ENCODE data around the gene IMP4.

The IMP4 gene

DNA sequence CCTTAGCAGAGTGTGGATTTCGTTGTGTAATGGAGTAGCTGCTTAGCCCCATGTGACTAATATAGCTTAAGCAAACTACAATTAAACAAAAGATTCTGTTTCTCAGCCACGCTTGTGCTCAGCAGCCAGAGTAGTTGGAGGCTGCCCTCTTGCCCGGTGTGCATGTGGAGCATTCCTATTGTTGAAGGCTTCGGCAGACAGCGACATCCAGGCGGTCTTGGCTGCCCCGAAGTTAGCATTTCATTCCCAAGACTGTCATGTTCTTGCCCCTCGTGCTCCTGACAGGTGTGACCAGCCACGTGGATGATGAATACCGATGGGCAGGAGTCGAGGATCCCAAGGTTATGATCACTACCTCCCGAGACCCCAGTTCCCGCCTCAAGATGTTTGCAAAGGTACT lies 2.4 kb downstream of the IMP4 start:
- TF ChIP-seq FOXM1 (IDR thresholded peaks at IDR 0.05; ENCODE audit: borderline replicate concordance, low read depth) (no peak), TCF12 (IDR thresholded peaks at IDR 0.05; ENCODE audit: low read depth) (no peak), RAD21 (IDR thresholded peaks at IDR 0.05; ENCODE audit: low read depth) (no peak), EGR1 (IDR thresholded peaks at IDR 0.05) (no peak), YY1 (IDR thresholded peaks at IDR 0.05; ENCODE audit: low read depth) (no peak), CEBPB (IDR thresholded peaks at IDR 0.05) (no peak), TAF1 (IDR thresholded peaks at IDR 0.05; ENCODE audit: low read depth) (no peak), TEAD4 (IDR thresholded peaks at IDR 0.05) (no peak), EP300 (IDR thresholded peaks at IDR 0.05; ENCODE audit: borderline replicate concordance) (no peak), ZBTB7A (IDR thresholded peaks at IDR 0.05; ENCODE audit: low read depth) (no peak), CREB1 (IDR thresholded peaks at IDR 0.05; ENCODE audit: low read depth) (no peak), NFIC (IDR thresholded peaks at IDR 0.05) (no peak)
- TF ChIP-seq, protein P1, sequence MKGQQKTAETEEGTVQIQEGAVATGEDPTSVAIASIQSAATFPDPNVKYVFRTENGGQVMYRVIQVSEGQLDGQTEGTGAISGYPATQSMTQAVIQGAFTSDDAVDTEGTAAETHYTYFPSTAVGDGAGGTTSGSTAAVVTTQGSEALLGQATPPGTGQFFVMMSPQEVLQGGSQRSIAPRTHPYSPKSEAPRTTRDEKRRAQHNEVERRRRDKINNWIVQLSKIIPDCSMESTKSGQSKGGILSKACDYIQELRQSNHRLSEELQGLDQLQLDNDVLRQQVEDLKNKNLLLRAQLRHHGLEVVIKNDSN (IDR thresholded peaks at IDR 0.05), result no peak
- TF ChIP-seq, protein P2, sequence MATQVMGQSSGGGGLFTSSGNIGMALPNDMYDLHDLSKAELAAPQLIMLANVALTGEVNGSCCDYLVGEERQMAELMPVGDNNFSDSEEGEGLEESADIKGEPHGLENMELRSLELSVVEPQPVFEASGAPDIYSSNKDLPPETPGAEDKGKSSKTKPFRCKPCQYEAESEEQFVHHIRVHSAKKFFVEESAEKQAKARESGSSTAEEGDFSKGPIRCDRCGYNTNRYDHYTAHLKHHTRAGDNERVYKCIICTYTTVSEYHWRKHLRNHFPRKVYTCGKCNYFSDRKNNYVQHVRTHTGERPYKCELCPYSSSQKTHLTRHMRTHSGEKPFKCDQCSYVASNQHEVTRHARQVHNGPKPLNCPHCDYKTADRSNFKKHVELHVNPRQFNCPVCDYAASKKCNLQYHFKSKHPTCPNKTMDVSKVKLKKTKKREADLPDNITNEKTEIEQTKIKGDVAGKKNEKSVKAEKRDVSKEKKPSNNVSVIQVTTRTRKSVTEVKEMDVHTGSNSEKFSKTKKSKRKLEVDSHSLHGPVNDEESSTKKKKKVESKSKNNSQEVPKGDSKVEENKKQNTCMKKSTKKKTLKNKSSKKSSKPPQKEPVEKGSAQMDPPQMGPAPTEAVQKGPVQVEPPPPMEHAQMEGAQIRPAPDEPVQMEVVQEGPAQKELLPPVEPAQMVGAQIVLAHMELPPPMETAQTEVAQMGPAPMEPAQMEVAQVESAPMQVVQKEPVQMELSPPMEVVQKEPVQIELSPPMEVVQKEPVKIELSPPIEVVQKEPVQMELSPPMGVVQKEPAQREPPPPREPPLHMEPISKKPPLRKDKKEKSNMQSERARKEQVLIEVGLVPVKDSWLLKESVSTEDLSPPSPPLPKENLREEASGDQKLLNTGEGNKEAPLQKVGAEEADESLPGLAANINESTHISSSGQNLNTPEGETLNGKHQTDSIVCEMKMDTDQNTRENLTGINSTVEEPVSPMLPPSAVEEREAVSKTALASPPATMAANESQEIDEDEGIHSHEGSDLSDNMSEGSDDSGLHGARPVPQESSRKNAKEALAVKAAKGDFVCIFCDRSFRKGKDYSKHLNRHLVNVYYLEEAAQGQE (IDR thresholded peaks at IDR 0.05; ENCODE audit: low read depth), result no peak
- TF ChIP-seq, protein P3, sequence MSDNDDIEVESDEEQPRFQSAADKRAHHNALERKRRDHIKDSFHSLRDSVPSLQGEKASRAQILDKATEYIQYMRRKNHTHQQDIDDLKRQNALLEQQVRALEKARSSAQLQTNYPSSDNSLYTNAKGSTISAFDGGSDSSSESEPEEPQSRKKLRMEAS (IDR thresholded peaks at IDR 0.05), result no peak

DNA sequence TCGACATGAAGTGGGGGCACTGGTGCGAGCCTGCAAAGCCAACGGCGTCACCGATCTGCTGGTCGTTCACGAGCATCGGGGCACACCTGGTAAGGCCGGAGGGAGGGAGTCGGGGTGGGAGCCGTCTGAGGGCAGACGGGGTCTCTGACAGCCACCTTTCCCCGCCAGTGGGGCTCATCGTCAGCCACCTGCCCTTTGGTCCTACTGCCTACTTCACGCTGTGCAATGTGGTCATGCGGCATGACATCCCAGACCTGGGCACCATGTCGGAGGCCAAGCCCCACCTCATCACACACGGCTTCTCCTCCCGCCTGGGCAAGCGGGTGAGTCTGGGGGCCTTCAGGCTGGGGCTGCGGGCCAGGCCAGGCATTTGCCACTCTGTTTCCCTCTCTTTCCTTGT lies 2.9 kb downstream of the IMP4 start:
- TF ChIP-seq EGR1 (IDR thresholded peaks at IDR 0.05) (no peak), TEAD4 (IDR thresholded peaks at IDR 0.05) (no peak), ZBTB7A (IDR thresholded peaks at IDR 0.05; ENCODE audit: low read depth) (no peak), YY1 (IDR thresholded peaks at IDR 0.05; ENCODE audit: low read depth) (no peak), EP300 (IDR thresholded peaks at IDR 0.05; ENCODE audit: borderline replicate concordance) (no peak), TAF1 (IDR thresholded peaks at IDR 0.05; ENCODE audit: low read depth) (no peak), CEBPB (IDR thresholded peaks at IDR 0.05) (no peak), CREB1 (IDR thresholded peaks at IDR 0.05; ENCODE audit: low read depth) (no peak)

DNA sequence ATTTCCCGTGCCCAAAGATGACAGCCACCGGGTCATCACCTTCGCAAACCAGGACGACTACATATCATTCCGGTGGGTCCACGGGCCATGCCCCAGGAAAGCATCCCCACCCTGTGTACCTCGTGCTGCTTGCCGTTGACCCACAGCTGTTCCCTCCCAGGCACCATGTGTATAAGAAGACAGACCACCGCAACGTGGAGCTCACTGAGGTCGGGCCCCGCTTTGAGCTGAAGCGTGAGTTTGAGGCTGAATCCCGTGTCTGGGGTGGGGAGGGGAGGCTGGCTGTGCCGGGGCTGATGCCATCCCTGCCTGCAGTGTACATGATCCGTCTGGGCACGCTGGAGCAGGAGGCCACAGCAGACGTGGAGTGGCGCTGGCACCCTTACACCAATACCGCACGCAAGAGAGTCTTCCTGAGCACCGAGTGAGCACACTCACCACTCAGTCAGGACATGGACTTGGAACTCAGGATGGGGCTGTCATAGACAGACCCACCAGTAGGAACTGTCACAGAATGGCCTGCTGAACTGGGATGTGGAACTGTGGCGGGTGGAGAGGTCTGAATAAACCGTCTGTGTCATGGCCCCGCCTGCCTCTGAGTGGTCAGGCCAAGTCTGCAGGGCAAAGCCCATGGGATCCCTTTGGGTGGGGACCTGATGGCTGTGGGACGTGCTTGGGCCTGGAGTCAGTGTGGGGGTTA lies 3.5 kb downstream of the IMP4 start:
- no peak for TF ChIP-seq ZBTB7A (IDR thresholded peaks at IDR 0.05; ENCODE audit: low read depth)
- TF ChIP-seq, protein P1 (IDR thresholded peaks at IDR 0.05), result no peak
- TF ChIP-seq NFIC (IDR thresholded peaks at IDR 0.05), result no peak
- TF ChIP-seq, protein P3 (IDR thresholded peaks at IDR 0.05), result no peak
- TF ChIP-seq FOXM1 (IDR thresholded peaks at IDR 0.05; ENCODE audit: borderline replicate concordance, low read depth), result no peak
- no peak for TF ChIP-seq RAD21 (IDR thresholded peaks at IDR 0.05; ENCODE audit: low read depth)
- TF ChIP-seq, protein P2 (IDR thresholded peaks at IDR 0.05; ENCODE audit: low read depth), result no peak
- TF ChIP-seq EP300 (IDR thresholded peaks at IDR 0.05; ENCODE audit: borderline replicate concordance), result no peak

DNA sequence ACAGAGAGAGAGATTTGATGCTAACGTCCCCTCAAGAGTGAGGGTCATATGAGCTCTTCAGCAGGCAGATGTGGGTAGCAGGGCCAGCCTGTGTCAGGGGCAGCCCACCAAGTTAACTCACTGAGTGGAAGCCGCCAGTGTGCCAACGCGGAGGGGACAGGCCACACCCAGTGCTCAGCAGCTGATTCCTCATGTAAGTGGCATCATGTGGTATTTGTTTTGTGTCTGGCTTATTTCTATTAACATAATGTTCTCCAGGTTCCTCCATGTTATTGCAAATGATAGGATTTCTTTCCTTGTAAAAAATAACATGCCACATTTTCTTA lies 4.0 kb downstream of the IMP4 start:
- TF ChIP-seq, protein P1 (IDR thresholded peaks at IDR 0.05), result no peak
- no peak for TF ChIP-seq TAF1 (IDR thresholded peaks at IDR 0.05; ENCODE audit: low read depth)
- TF ChIP-seq ZBTB7A (IDR thresholded peaks at IDR 0.05; ENCODE audit: low read depth), result no peak
- no peak for TF ChIP-seq TCF12 (IDR thresholded peaks at IDR 0.05; ENCODE audit: low read depth)
- TF ChIP-seq TEAD4 (IDR thresholded peaks at IDR 0.05), result no peak
- TF ChIP-seq YY1 (IDR thresholded peaks at IDR 0.05; ENCODE audit: low read depth), result no peak
- TF ChIP-seq RAD21 (IDR thresholded peaks at IDR 0.05; ENCODE audit: low read depth), result no peak
- TF ChIP-seq EGR1 (IDR thresholded peaks at IDR 0.05), result no peak
- no peak for TF ChIP-seq EP300 (IDR thresholded peaks at IDR 0.05; ENCODE audit: borderline replicate concordance)
- no peak for TF ChIP-seq CEBPB (IDR thresholded peaks at IDR 0.05)
- no peak for TF ChIP-seq FOXM1 (IDR thresholded peaks at IDR 0.05; ENCODE audit: borderline replicate concordance, low read depth)
- TF ChIP-seq CREB1 (IDR thresholded peaks at IDR 0.05; ENCODE audit: low read depth), result no peak

DNA sequence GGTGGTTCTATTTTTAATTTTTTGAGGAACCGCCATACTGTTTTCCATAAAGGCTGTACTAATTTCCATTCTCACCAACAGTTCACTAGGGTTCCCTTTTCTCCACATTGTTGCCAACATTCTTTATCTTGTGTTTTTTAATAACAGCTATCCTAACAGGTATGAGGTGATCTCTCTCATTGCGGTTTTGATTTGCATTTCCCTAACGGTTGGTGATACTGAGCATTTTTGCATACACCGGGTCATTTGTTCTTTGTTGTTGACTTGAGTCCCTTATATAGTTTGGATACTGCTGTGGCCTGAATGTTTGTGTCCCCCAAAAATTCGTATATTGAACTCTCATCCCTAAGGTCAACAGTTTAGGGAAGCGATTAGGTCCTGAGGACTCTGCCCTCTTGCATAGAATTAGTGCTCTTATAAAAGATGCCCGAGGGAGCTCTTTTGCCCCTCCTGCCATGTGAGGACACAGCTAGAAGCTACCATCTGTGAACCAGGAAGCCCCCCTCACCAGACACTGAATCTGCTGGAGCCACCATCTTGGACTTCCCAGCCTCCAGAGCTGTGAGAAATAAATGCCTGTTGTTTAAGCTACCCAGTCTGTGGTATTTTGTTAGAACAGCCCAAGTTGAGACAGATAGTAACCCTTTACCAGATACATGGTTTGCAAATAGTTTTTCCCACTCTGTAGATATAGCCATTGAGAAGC lies 4.7 kb downstream of the IMP4 start:
- TF ChIP-seq FOXM1 (IDR thresholded peaks at IDR 0.05; ENCODE audit: borderline replicate concordance, low read depth) (no peak), CREB1 (IDR thresholded peaks at IDR 0.05; ENCODE audit: low read depth) (no peak), EP300 (IDR thresholded peaks at IDR 0.05; ENCODE audit: borderline replicate concordance) (no peak), RAD21 (IDR thresholded peaks at IDR 0.05; ENCODE audit: low read depth) (no peak), NFIC (IDR thresholded peaks at IDR 0.05) (no peak), TEAD4 (IDR thresholded peaks at IDR 0.05) (no peak), TAF1 (IDR thresholded peaks at IDR 0.05; ENCODE audit: low read depth) (no peak), EGR1 (IDR thresholded peaks at IDR 0.05) (no peak), TCF12 (IDR thresholded peaks at IDR 0.05; ENCODE audit: low read depth) (no peak), YY1 (IDR thresholded peaks at IDR 0.05; ENCODE audit: low read depth) (no peak), CEBPB (IDR thresholded peaks at IDR 0.05) (no peak), ZBTB7A (IDR thresholded peaks at IDR 0.05; ENCODE audit: low read depth) (no peak)
- TF ChIP-seq, protein P2 (IDR thresholded peaks at IDR 0.05; ENCODE audit: low read depth), result no peak
- TF ChIP-seq, protein P1 (IDR thresholded peaks at IDR 0.05), result no peak
- TF ChIP-seq, protein P3 (IDR thresholded peaks at IDR 0.05), result no peak

Measured in Ishikawa (cell line).